ENCODE data around the gene CD55.

CD55 gene

DNA sequence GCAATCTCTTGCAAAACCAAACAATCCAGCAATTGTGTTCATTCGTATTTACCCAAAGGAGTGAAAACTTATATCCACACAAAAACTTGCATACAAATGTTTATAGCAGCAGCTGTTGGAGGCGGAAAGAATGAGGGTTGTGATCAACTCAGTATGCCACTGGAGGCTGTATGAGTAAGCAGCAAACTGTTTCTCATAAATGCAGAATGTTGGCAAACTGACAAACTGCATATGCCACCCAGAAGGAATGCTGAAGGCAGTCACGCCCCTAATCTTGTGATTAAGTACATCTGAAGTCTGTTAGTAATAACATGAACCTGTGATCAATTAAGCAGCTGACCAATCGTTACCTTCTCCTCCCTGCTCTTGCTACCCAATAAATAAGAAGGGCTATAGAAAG, 72.1 kb downstream of the CD55 start:
- H3K36me3 ChIP-seq (ENCODE audit: low read length): no peaks in the 10 kb centered on the region
- TF ChIP-seq, protein P1, sequence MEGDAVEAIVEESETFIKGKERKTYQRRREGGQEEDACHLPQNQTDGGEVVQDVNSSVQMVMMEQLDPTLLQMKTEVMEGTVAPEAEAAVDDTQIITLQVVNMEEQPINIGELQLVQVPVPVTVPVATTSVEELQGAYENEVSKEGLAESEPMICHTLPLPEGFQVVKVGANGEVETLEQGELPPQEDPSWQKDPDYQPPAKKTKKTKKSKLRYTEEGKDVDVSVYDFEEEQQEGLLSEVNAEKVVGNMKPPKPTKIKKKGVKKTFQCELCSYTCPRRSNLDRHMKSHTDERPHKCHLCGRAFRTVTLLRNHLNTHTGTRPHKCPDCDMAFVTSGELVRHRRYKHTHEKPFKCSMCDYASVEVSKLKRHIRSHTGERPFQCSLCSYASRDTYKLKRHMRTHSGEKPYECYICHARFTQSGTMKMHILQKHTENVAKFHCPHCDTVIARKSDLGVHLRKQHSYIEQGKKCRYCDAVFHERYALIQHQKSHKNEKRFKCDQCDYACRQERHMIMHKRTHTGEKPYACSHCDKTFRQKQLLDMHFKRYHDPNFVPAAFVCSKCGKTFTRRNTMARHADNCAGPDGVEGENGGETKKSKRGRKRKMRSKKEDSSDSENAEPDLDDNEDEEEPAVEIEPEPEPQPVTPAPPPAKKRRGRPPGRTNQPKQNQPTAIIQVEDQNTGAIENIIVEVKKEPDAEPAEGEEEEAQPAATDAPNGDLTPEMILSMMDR (IDR thresholded peaks at IDR 0.05; ENCODE audit: insufficient read depth, low read length, poor library complexity, severe bottlenecking): no peak
- TF ChIP-seq EZH2phosphoT487 (conservative IDR thresholded peaks at IDR 0.05; ENCODE audit: low read length): no peak
- no peak overlapping the region for H3K9ac ChIP-seq (ENCODE audit: low read length)
- H3K27ac ChIP-seq (ENCODE audit: low read depth, low read length): no peak overlapping the region
- no peaks in the 10 kb centered on the region for H3K9me2 ChIP-seq (replicated peaks; ENCODE audit: insufficient read depth, low read length)
- H3K79me2 ChIP-seq (ENCODE audit: insufficient read depth, low read length): no peaks in the 10 kb centered on the region
- H3F3A ChIP-seq (ENCODE audit: insufficient read depth): no peaks in the 10 kb centered on the region
- H3K4me3 ChIP-seq (ENCODE audit: insufficient read depth, low read length, poor library complexity, severe bottlenecking): no peak overlapping the region
- H3K27me3 ChIP-seq (ENCODE audit: low read length): no peaks in the 10 kb centered on the region
- no peak overlapping the region for H3K4me2 ChIP-seq (ENCODE audit: low read depth, low read length, poor library complexity, severe bottlenecking)
- H3K9me3 ChIP-seq (ENCODE audit: insufficient read depth, low read length): no peaks in the 10 kb centered on the region
- H2AFZ ChIP-seq (ENCODE audit: low read depth, low read length, severe bottlenecking): no peak overlapping the region
- H4K20me1 ChIP-seq (ENCODE audit: low read depth, low read length): no peaks in the 10 kb centered on the region

- Histone ChIP-seq H3K36me3 (ENCODE audit: low read length) (no peaks in the 10 kb centered on the region), H3K9me2 (replicated peaks; ENCODE audit: insufficient read depth, low read length) (no peaks in the 10 kb centered on the region), H3K4me2 (ENCODE audit: low read depth, low read length, poor library complexity, severe bottlenecking) (no peak overlapping the region), H3K79me2 (ENCODE audit: insufficient read depth, low read length) (no peaks in the 10 kb centered on the region), H3F3A (ENCODE audit: insufficient read depth) (no peaks in the 10 kb centered on the region), H3K9ac (ENCODE audit: low read length) (no peak overlapping the region), H3K27me3 (ENCODE audit: low read length) (no peaks in the 10 kb centered on the region), H2AFZ (ENCODE audit: low read depth, low read length, severe bottlenecking) (no peak overlapping the region), H3K4me3 (ENCODE audit: insufficient read depth, low read length, poor library complexity, severe bottlenecking) (no peak overlapping the region), H3K9me3 (ENCODE audit: insufficient read depth, low read length) (no peaks in the 10 kb centered on the region), H4K20me1 (ENCODE audit: low read depth, low read length) (no peaks in the 10 kb centered on the region), H3K27ac (ENCODE audit: low read depth, low read length) (no peak overlapping the region)
- TF ChIP-seq, protein P1 (IDR thresholded peaks at IDR 0.05; ENCODE audit: insufficient read depth, low read length, poor library complexity, severe bottlenecking): no peak
- TF ChIP-seq EZH2phosphoT487 (conservative IDR thresholded peaks at IDR 0.05; ENCODE audit: low read length): no peak
These were observed 74.8 kb downstream of the CD55 start for GRCh38 chr1:207396168-207396746.

DNA sequence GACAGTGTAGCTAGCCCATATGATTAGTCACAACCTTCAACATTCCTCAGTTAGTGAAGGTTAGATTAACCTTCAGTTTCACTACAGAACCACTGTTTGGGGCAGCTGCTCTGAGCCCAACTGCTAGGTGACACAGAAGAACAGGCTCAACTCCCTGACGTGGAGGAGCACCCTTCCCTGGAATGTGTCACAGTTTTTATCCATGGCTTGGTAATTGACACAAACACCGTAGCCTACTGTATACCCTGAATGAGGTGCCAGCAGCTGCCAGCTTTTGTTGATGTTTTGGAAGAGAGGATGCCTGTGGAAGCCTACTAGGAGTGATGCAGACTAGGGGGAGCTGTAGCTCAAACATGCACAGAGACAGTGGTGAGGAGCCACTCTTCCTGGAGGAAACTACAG, 76.0 kb downstream of the CD55 start:
- Histone ChIP-seq H3K9ac (ENCODE audit: low read length) (no peak overlapping the region), H3F3A (ENCODE audit: insufficient read depth) (no peaks in the 10 kb centered on the region), H3K27ac (ENCODE audit: low read depth, low read length) (no peak overlapping the region), H3K27me3 (ENCODE audit: low read length) (no peaks in the 10 kb centered on the region), H3K79me2 (ENCODE audit: insufficient read depth, low read length) (no peaks in the 10 kb centered on the region), H2AFZ (ENCODE audit: low read depth, low read length, severe bottlenecking) (no peak overlapping the region), H4K20me1 (ENCODE audit: low read depth, low read length) (no peaks in the 10 kb centered on the region), H3K9me3 (ENCODE audit: insufficient read depth, low read length) (no peaks in the 10 kb centered on the region), H3K36me3 (ENCODE audit: low read length) (no peaks in the 10 kb centered on the region), H3K4me3 (ENCODE audit: insufficient read depth, low read length, poor library complexity, severe bottlenecking) (no peak overlapping the region), H3K9me2 (replicated peaks; ENCODE audit: insufficient read depth, low read length) (no peaks in the 10 kb centered on the region), H3K4me2 (ENCODE audit: low read depth, low read length, poor library complexity, severe bottlenecking) (no peak overlapping the region)
- no peak for TF ChIP-seq EZH2phosphoT487 (conservative IDR thresholded peaks at IDR 0.05; ENCODE audit: low read length)
- TF ChIP-seq, protein P1 (IDR thresholded peaks at IDR 0.05; ENCODE audit: insufficient read depth, low read length, poor library complexity, severe bottlenecking): no peak
